ENCODE results near the gene COG1. TPM values are rescaled to one million over a fixed set of nuclear protein-coding genes. Genes with fewer than 3 reads are reported as not detected.

COG1 gene
- total RNA-seq, 6 experiments from 2014 or later, result 10.5 to 24.7 (median 16.9) TPM

DNA sequence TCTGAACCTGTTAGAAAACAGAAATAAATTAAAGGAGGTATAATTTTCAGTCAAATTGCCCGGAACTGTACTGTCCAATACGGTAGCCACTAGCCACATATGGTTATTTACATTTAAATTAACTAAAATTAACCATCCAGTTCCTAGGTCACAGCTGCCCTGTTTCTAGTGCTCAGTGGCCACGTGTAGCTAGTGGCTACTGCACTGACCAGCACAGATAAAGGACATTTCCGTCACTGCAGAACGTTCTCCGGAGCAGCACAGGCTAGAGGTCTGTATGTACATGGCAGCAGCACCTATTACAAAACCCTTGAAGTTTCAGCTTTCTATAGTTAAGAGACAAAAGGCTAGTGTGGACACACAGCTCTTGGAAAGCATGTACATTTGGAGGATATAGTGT lies 35.1 kb downstream of the COG1 start:
- H3K27ac ChIP-seq, result no peak overlapping the region
- DNase-seq (no peak), ATAC-seq (no peak)
- H3K27me3 ChIP-seq, result no peaks in the 10 kb centered on the region
- WGBS (ENCODE audit: insufficient coverage, low coverage, low lambda C conversion rate, missing lambda C conversion rate), result 26% methylated on average over 6 of the region's 6 CpGs
- H3K4me3 ChIP-seq, result no peak overlapping the region
- peaks cover 0 to 26% (median 12%) of the 10 kb centered on the region in 4 donors for H3K4me1 ChIP-seq
- H3K9me3 ChIP-seq, result no peaks in the 10 kb centered on the region
- no peak for TF ChIP-seq POLR2A (IDR thresholded peaks at IDR 0.05)
- TF ChIP-seq CTCF (IDR thresholded peaks at IDR 0.05), result no peak
- intact Hi-C loops (cut with DNase I), result no loop called here
- H3K36me3 ChIP-seq, result no peaks in the 10 kb centered on the region

DNA sequence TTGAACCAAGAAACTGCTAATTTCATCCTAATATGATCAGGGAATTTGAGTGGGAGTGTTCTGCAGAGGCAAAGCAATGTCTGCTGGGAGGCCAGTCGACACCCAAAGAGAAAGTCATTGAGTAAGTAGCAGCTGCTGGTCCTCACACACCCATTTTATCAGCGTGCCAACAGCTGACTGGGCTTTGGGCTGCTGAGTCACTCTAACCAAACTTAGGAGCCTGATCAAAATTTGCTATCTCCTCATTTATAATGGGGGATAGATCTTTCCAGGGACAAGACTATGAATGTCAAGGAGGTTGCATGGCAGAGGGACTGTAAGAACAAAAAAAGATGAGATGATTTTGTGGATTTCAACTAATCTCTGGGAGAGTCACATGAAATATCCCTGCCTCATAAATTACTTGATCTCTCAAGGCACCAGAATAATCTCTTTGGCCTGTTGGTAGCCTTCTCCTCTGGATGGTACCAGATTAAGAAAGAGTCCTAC lies 35.9 kb downstream of the COG1 start:
- ATAC-seq (peak; percentile 55 to 66 (median 58)), DNase-seq (peak; percentile 56 to 68 (median 64))
- H3K4me3 ChIP-seq, result no peak overlapping the region

GRCh38 chr17:73230088-73230487 lies 37.2 kb downstream of the COG1 start:
- Histone ChIP-seq H3K27me3 (no peaks in the 10 kb centered on the region), H3K36me3 (no peaks in the 10 kb centered on the region), H3K4me3 (no peak overlapping the region), H3K4me1 (peaks cover 0 to 26% (median 12%) of the 10 kb centered on the region in 4 donors), H3K27ac (no peak overlapping the region), H3K9me3 (no peaks in the 10 kb centered on the region)
- no peak for TF ChIP-seq CTCF (IDR thresholded peaks at IDR 0.05)
- no peak for TF ChIP-seq POLR2A (IDR thresholded peaks at IDR 0.05)
- WGBS (ENCODE audit: insufficient coverage, low coverage, low lambda C conversion rate, missing lambda C conversion rate), result 100% methylated on average over 4 of the region's 6 CpGs
- ATAC-seq, result no peak
- intact Hi-C loops (cut with DNase I), result loop anchor here in 1 of 2 donors (5.0 kb wide), 1 partner anchor 33 kb away; no protein-coding TSS in a partner anchor
- DNase-seq, result no peak

More for the DNA sequence above, 35.9 kb downstream of the COG1 start:
- Histone ChIP-seq H3K4me1 (peaks cover 0 to 26% (median 12%) of the 10 kb centered on the region in 4 donors), H3K27me3 (no peaks in the 10 kb centered on the region), H3K27ac (no peak overlapping the region), H3K36me3 (no peaks in the 10 kb centered on the region), H3K9me3 (no peaks in the 10 kb centered on the region)
- TF ChIP-seq CTCF (IDR thresholded peaks at IDR 0.05) (no peak), POLR2A (IDR thresholded peaks at IDR 0.05) (no peak)
- 0% methylated on average over 2 of the region's 2 CpGs for WGBS (ENCODE audit: insufficient coverage, low coverage, low lambda C conversion rate, missing lambda C conversion rate)
- intact Hi-C loops (cut with DNase I), result no loop called here

DNA sequence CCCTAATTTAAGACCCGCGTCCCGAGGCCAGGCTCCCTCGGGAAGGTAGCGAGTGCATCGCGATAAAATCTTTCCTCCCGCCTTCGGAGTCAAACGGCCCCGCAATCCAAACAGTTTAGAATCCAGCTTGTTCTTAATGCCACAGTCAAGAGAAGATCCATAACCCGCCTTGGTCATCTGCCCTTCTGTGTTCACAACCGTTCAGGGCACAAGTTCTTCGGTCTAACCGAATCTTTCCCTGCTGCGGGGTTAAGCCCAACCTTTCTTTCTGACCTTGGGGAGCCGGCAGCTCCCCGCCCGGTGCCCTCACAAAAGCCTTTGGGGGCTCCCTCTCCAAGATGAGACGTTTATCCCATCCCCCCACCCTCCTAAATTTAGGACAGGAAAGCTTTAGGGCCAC lies 38.5 kb downstream of the COG1 start:
- ATAC-seq (peak in 2 of 4 donors; percentile 1 to 9), DNase-seq (no peak)
- Histone ChIP-seq H3K4me3 (peak overlapping the region; percentile 85 to 99 (median 98)), H3K4me1 (peaks cover 0 to 26% (median 12%) of the 10 kb centered on the region in 4 donors), H3K9me3 (no peaks in the 10 kb centered on the region), H3K27me3 (no peaks in the 10 kb centered on the region), H3K27ac (peak overlapping the region in 1 of 3 donors; percentile 76), H3K36me3 (peaks cover 0 to 12% (median 1%) of the 10 kb centered on the region in 4 donors)
- TF ChIP-seq CTCF (IDR thresholded peaks at IDR 0.05) (no peak), POLR2A (IDR thresholded peaks at IDR 0.05) (no peak)
- WGBS (ENCODE audit: insufficient coverage, low coverage, low lambda C conversion rate, missing lambda C conversion rate), result 0% methylated on average over 20 of the region's 20 CpGs
- intact Hi-C loops (cut with DNase I), result loop anchor here in 1 of 2 donors (5.0 kb wide), 1 partner anchor 34 kb away; no protein-coding TSS in a partner anchor
